ENCODE measurements around the gene PCBP3. TPM values are rescaled to one million over a fixed set of nuclear protein-coding genes. Genes with fewer than 3 reads are reported as not detected.

The PCBP3 gene
- total RNA-seq, 1 experiment from 2014 or later: not detected

DNA sequence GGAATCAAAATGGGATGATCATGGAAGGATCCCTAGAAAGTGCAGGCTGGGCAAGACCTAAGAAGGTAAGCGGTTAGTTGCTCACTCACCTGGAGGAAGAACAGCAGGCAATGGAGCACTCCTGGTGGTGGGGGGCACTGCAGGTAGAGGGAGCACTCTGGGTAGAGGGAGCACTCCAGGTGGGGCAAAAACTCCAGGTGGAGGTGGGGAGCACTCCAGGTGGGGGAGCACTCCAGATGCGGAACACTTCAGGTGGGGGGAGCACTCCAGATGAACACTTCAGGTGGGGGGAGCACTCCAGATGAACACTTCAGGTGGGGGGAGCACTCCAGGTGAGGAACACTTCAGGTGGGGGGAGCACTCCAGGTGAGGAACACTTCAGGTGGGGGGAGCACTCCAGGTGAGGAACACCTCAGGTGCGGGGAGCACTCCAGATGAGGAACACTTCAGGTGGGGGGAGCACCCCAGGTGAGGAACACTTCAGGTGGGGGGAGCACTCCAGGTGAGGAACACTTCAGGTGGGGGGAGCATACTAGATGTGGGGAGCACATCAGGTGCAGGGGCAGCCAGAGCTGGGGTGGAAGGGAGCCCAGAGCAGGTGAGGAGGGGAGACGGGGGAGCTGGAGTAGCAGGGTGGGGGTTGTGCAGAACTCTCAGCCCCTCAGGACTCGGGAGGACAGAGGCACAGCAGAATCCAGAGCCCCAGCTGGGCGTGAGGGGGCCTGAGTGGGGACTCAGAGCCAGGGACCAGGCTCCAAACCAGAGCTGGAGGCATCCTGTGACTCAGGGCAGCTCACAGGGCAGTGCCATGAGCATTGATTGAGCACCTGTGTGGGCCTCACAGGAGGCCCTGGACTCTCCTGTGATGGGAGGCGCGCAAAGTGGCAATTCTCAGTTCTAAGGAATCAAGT, 300.4 kb downstream of the PCBP3 start:
- Histone ChIP-seq H3K4me1 (replicated peaks; ENCODE audit: insufficient read depth) (no peaks in the 10 kb centered on the region), H3K9me3 (ENCODE audit: insufficient read depth, low read depth) (no peaks in the 10 kb centered on the region), H3K36me3 (ENCODE audit: low read depth) (no peaks in the 10 kb centered on the region), H3K9me2 (ENCODE audit: insufficient read depth) (no peaks in the 10 kb centered on the region), H3K79me2 (ENCODE audit: low read depth) (no peaks in the 10 kb centered on the region), H3K27ac (no peak overlapping the region), H4K20me1 (ENCODE audit: insufficient read depth) (no peaks in the 10 kb centered on the region), H2AFZ (no peak overlapping the region), H3F3A (ENCODE audit: insufficient read depth, low read depth) (no peaks in the 10 kb centered on the region), H3K4me2 (no peak overlapping the region), H3K27me3 (ENCODE audit: insufficient read depth, low read depth) (peaks cover 45% of the 10 kb centered on the region), H3K4me3 (no peak overlapping the region)
- DNase-seq: no peak
- CTCF ChIA-PET: no interaction called here
- no TSS peak for BruUV-seq (replicated peaks)
- TF ChIP-seq, protein P1, sequence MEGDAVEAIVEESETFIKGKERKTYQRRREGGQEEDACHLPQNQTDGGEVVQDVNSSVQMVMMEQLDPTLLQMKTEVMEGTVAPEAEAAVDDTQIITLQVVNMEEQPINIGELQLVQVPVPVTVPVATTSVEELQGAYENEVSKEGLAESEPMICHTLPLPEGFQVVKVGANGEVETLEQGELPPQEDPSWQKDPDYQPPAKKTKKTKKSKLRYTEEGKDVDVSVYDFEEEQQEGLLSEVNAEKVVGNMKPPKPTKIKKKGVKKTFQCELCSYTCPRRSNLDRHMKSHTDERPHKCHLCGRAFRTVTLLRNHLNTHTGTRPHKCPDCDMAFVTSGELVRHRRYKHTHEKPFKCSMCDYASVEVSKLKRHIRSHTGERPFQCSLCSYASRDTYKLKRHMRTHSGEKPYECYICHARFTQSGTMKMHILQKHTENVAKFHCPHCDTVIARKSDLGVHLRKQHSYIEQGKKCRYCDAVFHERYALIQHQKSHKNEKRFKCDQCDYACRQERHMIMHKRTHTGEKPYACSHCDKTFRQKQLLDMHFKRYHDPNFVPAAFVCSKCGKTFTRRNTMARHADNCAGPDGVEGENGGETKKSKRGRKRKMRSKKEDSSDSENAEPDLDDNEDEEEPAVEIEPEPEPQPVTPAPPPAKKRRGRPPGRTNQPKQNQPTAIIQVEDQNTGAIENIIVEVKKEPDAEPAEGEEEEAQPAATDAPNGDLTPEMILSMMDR (conservative IDR thresholded peaks at IDR 0.05): no peak
- no peak for TF ChIP-seq EZH2 (IDR thresholded peaks at IDR 0.05; ENCODE audit: low read depth)
- POLR2A ChIA-PET (ENCODE audit: unreplicated experiment): no interaction called here
- intact Hi-C loops (cut with micrococcal nuclease; ENCODE audit: unreplicated experiment): no loop called here

DNA sequence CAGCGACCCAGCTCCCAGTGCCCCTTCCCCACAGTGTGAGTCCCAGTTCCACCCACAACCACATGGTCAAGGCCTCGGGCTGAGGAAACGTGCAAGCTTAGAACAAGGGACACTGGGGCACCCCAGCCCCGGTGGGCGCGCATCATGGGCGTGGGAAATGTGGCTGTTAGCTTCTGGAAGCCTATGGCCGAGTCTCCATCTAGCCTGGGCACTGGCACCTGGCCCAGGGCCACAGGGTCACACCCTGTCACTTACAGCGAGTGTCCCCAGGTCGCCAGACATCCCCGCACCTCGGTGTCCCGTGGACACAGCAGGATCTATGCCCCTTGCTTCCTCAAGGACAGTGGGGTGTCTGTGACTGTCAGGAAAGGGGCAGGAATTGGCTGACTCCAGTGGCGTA, 301.1 kb downstream of the PCBP3 start:
- TF ChIP-seq, protein P1 (conservative IDR thresholded peaks at IDR 0.05): no peak
- TF ChIP-seq EZH2 (IDR thresholded peaks at IDR 0.05; ENCODE audit: low read depth): no peak
- Histone ChIP-seq H3K27me3 (ENCODE audit: insufficient read depth, low read depth) (peaks cover 45% of the 10 kb centered on the region), H3K27ac (no peak overlapping the region), H3K4me2 (no peak overlapping the region), H3F3A (ENCODE audit: insufficient read depth, low read depth) (no peaks in the 10 kb centered on the region), H3K36me3 (ENCODE audit: low read depth) (no peaks in the 10 kb centered on the region), H3K4me1 (replicated peaks; ENCODE audit: insufficient read depth) (no peaks in the 10 kb centered on the region), H2AFZ (no peak overlapping the region), H3K9me2 (ENCODE audit: insufficient read depth) (no peaks in the 10 kb centered on the region), H3K79me2 (ENCODE audit: low read depth) (no peaks in the 10 kb centered on the region), H3K9me3 (ENCODE audit: insufficient read depth, low read depth) (no peaks in the 10 kb centered on the region), H3K4me3 (no peak overlapping the region), H4K20me1 (ENCODE audit: insufficient read depth) (no peaks in the 10 kb centered on the region)
- intact Hi-C loops (cut with micrococcal nuclease; ENCODE audit: unreplicated experiment): no loop called here
- ChIA-PET CTCF (no interaction called here), POLR2A (ENCODE audit: unreplicated experiment) (no interaction called here)
- no peak for DNase-seq
- BruUV-seq (replicated peaks): no TSS peak

DNA sequence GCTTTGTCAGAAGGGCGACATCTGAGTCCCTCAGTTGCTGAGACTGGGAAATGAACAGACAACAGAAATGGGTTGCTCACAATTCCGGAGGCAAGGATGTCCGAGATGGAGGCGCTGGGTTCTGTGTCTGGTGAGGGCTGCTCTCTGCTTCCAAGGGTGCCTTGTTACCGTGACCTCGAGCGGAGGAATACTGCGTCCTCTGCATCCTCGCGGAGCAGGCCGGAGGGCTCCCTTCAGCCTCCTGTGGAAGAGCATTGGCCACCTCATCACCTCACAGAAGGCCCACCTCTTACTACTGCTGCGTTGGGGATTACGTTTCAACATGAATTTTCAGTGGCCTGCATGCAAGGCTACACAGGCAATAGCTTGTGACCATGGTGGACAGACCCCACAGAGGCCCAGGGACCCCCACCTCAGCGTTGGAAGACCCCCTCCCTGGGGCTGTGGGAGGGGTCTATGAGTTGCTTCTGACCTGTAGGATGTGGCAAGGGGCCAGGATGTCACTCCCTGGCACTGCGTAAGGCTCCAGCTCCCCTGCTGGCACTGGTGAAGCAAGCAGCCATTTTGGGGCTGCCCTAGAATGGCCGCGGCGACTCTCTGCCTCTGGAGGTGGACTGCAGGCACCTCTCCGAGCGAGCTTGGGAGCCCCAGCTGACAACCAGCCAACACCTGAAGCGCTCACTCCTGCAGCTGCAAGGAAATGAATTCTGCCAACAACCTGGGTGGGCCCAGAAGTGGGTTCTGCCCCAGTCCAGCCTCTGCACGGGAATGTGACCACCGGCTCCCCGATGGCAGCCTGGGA, 301.7 kb downstream of the PCBP3 start:
- Histone ChIP-seq H3K27ac (no peak overlapping the region), H3K27me3 (ENCODE audit: insufficient read depth, low read depth) (peaks cover 43% of the 10 kb centered on the region), H3K9me3 (ENCODE audit: insufficient read depth, low read depth) (no peaks in the 10 kb centered on the region), H3K9me2 (ENCODE audit: insufficient read depth) (no peaks in the 10 kb centered on the region), H3F3A (ENCODE audit: insufficient read depth, low read depth) (no peaks in the 10 kb centered on the region), H3K4me1 (replicated peaks; ENCODE audit: insufficient read depth) (no peaks in the 10 kb centered on the region), H2AFZ (no peak overlapping the region), H4K20me1 (ENCODE audit: insufficient read depth) (no peaks in the 10 kb centered on the region), H3K4me3 (no peak overlapping the region), H3K79me2 (ENCODE audit: low read depth) (no peaks in the 10 kb centered on the region), H3K36me3 (ENCODE audit: low read depth) (no peaks in the 10 kb centered on the region), H3K4me2 (no peak overlapping the region)
- TF ChIP-seq EZH2 (IDR thresholded peaks at IDR 0.05; ENCODE audit: low read depth): no peak
- TF ChIP-seq, protein P1 (conservative IDR thresholded peaks at IDR 0.05): no peak
- intact Hi-C loops (cut with micrococcal nuclease; ENCODE audit: unreplicated experiment): no loop called here
- DNase-seq: no peak
- no TSS peak for BruUV-seq (replicated peaks)
- POLR2A ChIA-PET (ENCODE audit: unreplicated experiment): no interaction called here
- CTCF ChIA-PET: no interaction called here
